Naive thymus-derived CD4-positive, alpha-beta T cell (primary cell): Measurements from ENCODE around the gene ARPP19. TPM values are rescaled to one million over a fixed set of nuclear protein-coding genes. Genes with fewer than 3 reads are reported as not detected.

Experiments
- ATAC-seq: fragments of 150-1000 bp; cut with Tn5 transposase; 2 replicates; pipeline ENCODE4 v1.10.0; 2021; ENCODE audit warnings: mild to moderate bottlenecking, moderate library complexity
- CTCF ChIA-PET: fragments of 350-600 bp; sonication (Branson Sonifier 250); formaldehyde crosslinking; loops from one replicate; lab custom pipeline; 2021; ENCODE audit warnings: antibody characterized with exemption; lab: Charles Lee
- POLR2A ChIA-PET: fragments of 350-600 bp; sonication (Branson Sonifier 250); formaldehyde crosslinking; loops from one replicate; lab custom pipeline; 2021; ENCODE audit warnings: antibody characterized with exemption, inconsistent platforms; lab: Charles Lee
- DNase-seq, 9 donors: peaks; one replicate each; pipeline versions ENCODE4 v3.0.0 to v3.0.0-alpha.2; 2020 to 2022; ENCODE audit warnings: mixed read lengths in 1 of 9
- H3K27ac ChIP-seq: one replicate; pipeline ENCODE4 v1.7.0; 2013; ENCODE audit warnings: mild to moderate bottlenecking, low read depth, low read length, moderate library complexity
- H3K27me3 ChIP-seq, 2 donors: one replicate each; pipeline ENCODE4 v1.7.0; 2013; ENCODE audit warnings: low read length in 2 of 2, mild to moderate bottlenecking in 2 of 2, moderate library complexity in 2 of 2; ENCODE audit not compliant: control insufficient read depth in 2 of 2, insufficient read depth in 2 of 2
- H3K36me3 ChIP-seq, 3 experiments: 1 replicate in 2 of 3; 2 replicates in 1 of 3; pipeline ENCODE4 v1.7.0; 2013; ENCODE audit warnings: low read length in 3 of 3, mild to moderate bottlenecking in 3 of 3, moderate library complexity in 1 of 3; ENCODE audit not compliant: insufficient read depth in 3 of 3, control insufficient read depth in 2 of 3
- H3K4me1 ChIP-seq, 2 donors: one replicate each; pipeline ENCODE4 v1.7.0; 2013; ENCODE audit warnings: low read length in 2 of 2, mild to moderate bottlenecking in 2 of 2, moderate library complexity in 1 of 2; ENCODE audit not compliant: control insufficient read depth in 2 of 2, insufficient read depth in 2 of 2
- H3K4me3 ChIP-seq: 2 replicates; pipeline ENCODE4 v1.7.0; 2013; ENCODE audit warnings: mild to moderate bottlenecking, low read length
- H3K9me3 ChIP-seq, 3 experiments: 1 replicate in 2 of 3; 2 replicates in 1 of 3; pipeline ENCODE4 v1.7.0; 2013; ENCODE audit warnings: low read length in 3 of 3; ENCODE audit not compliant: control insufficient read depth in 2 of 3
- H3K27ac Mint-ChIP-seq, 9 donors: one replicate each; pipeline ENCODE4 v1.8.0; 2020 to 2022; ENCODE audit warnings: mixed read lengths in 9 of 9, mild to moderate bottlenecking in 8 of 9, moderate library complexity in 5 of 9, inconsistent platforms in 2 of 9
- H3K27me3 Mint-ChIP-seq, 5 donors: one replicate each; pipeline ENCODE4 v1.8.0; 2021 to 2022; ENCODE audit warnings: mixed read lengths in 5 of 5, mild to moderate bottlenecking in 1 of 5
- H3K36me3 Mint-ChIP-seq, 5 donors: one replicate each; pipeline ENCODE4 v1.8.0; 2020 to 2022; ENCODE audit warnings: mixed read lengths in 5 of 5, mild to moderate bottlenecking in 3 of 5, inconsistent platforms in 1 of 5
- H3K4me1 Mint-ChIP-seq, 7 donors: one replicate each; pipeline ENCODE4 v1.8.0; 2020 to 2022; ENCODE audit warnings: mixed read lengths in 7 of 7, mild to moderate bottlenecking in 3 of 7, inconsistent platforms in 1 of 7
- H3K4me3 Mint-ChIP-seq, 10 donors: one replicate each; pipeline ENCODE4 v1.8.0; 2020 to 2022; ENCODE audit warnings: mild to moderate bottlenecking in 10 of 10, mixed read lengths in 10 of 10, moderate library complexity in 6 of 10, inconsistent platforms in 2 of 10
- H3K9me3 Mint-ChIP-seq, 11 donors: one replicate each; pipeline ENCODE4 v1.8.0; 2020 to 2022; ENCODE audit warnings: mixed read lengths in 11 of 11, mild to moderate bottlenecking in 4 of 11, inconsistent platforms in 1 of 11, moderate library complexity in 1 of 11
- intact Hi-C, 2 donors: fragments of 100-400 bp; cut with micrococcal nuclease; formaldehyde crosslinking; loops; one replicate each; pipeline ENCODE4 v1.15.1; 2023
- polyA plus RNA-seq, 2 donors: library from polyadenylated mRNA; unstranded; fragments of 300-500 nt; fragmentation: Illumina TruSeq; gene quantifications; one replicate each; pipeline ENCODE4 v1.2.3, GENCODE V29; 2021
- total RNA-seq, 6 experiments: library from RNA in 5 of 6; stranded (reverse) in 5 of 6; gene quantifications; 1 replicate in 5 of 6; 2 replicates in 1 of 6; pipeline ENCODE4 v1.2.3 and lab custom pipeline; 2021 to 2026

ARPP19 gene, protein sequence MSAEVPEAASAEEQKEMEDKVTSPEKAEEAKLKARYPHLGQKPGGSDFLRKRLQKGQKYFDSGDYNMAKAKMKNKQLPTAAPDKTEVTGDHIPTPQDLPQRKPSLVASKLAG
- total RNA-seq: 100 to 1,000 TPM in 4 of 5 experiments, 10 to 100 TPM in 1; 94.9 to 148 (median 122) TPM
- polyA plus RNA-seq: 10 to 100 TPM; 30.4 to 46.9 TPM
- total RNA-seq (lab: John Stamatoyannopoulos, UW): 108 reads per million, percentile 85 among the genes with 10 or more reads in this experiment

DNA sequence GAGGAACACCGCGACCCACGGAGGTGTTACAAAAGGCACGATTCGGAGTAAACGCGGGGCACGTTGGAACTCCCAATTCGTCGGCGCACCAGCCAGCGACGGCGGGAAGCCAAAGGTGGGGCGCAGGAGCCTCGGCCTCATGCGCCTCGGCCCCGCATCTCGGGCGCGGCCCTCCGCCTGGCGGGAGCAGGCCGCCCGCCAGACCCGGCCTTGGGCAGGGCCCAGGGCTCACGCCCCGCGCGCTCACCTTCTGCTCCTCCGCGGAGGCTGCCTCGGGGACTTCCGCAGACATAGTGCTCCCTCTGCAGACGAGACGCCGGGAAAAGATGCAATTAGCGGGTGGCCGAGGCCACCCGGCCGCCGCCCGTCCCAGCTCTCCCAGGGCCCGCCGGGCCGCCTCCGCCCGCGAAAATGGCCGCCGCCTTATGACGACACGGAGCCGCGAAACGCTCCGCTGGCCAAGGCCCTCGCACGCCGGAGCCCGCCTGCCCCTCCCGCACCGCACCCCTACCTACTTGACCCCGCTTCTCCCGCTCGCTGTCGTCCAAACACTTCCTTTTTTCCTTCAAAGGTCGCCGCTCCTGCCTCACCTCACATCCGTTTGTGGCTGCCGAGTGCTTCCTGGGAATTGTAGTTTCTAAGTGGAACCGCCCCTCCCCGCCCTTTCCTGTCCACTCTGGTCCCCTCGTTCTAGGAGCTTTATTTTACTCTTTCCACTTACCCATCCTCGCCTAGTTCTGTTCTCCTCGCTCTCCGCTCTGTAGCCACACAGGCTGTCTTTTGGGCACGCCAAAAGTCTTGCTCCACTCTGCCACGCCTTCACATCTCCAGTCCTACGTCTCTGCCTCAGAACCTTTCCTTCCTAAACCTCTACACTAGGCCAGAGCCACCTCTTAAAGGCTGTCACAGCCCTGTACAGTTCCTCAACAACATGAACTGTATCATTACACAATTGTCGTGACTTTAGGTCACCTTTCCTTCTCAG is at the start of gene ARPP19:
Gene ARPP19, minus strand, starts transcription at position 430 of the 985 bp plus-strand sequence. Its CDS starts 138 bp downstream, at position 292.
- H3K27me3 ChIP-seq: no peaks in the 10 kb centered on the region
- ChIA-PET CTCF (no interaction called here), POLR2A (interaction anchor here (0.6 to 1.3 kb wide), 2 partner anchors 14 to 23 kb away, joined by 3 read pairs; no protein-coding TSS in a partner anchor)
- Mint-ChIP-seq H3K27me3 (peaks cover 0 to 5% (median 0%) of the 10 kb centered on the region in 5 donors), H3K9me3 (peaks cover 0 to 4% (median 0%) of the 10 kb centered on the region in 11 donors), H3K27ac (peak within 1 kb of the TSS; percentile 95 to 100 (median 100)), H3K36me3 (peaks cover 0 to 19% (median 0%) of the 10 kb centered on the region in 5 donors), H3K4me1 (peaks cover 27 to 44% (median 40%) of the 10 kb centered on the region in 7 donors), H3K4me3 (peak within 1 kb of the TSS; percentile 89 to 100 (median 96))
- ATAC-seq (peak; percentile 83), DNase-seq (peak; percentile 58 to 81 (median 76))
- intact Hi-C loops: loop anchor here (1.0 to 10.0 kb wide), 15 partner anchors 11 to 394 kb away; partner anchors contain the start of genes ATOSA (in 2 of the 2) and MYO5A (in 1 of the 2)
- peaks cover 13 to 24% of the 10 kb centered on the region in 2 donors for H3K4me1 ChIP-seq
- H3K27ac ChIP-seq: peak within 1 kb of the TSS; percentile 98
- peak within 1 kb of the TSS; percentile 75 for H3K4me3 ChIP-seq
- no peaks in the 10 kb centered on the region for H3K36me3 ChIP-seq
- no peaks in the 10 kb centered on the region for H3K9me3 ChIP-seq

DNA sequence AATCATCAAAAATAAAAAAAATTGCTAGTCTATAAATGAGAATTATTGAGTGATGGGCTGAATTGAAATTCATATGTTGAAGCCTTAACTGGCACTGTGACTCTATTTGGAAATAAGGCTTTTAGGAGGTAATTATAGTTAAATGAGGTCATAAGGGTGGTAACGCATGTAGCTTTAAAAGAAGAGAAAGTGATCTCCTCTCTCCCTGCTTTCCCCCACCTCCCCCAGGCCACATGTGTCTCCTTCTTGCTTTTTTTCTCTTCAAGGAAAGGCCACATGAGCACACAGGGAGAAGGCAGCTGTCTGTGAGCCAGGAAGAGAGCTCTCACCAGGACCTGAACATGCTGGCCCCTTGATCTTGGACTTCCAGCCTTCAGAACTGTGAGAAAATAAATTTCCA is 48.2 kb upstream of the ARPP19 start:
- DNase-seq: no peak
- ChIA-PET CTCF (no interaction called here), POLR2A (interaction anchor here (0.6 kb wide), 1 partner anchor 46 kb away, joined by 3 read pairs; no protein-coding TSS in a partner anchor)
- Histone ChIP-seq H3K27me3 (no peaks in the 10 kb centered on the region), H3K4me1 (no peaks in the 10 kb centered on the region), H3K27ac (no peak overlapping the region), H3K4me3 (no peak overlapping the region), H3K36me3 (peaks cover 3 to 36% (median 8%) of the 10 kb centered on the region in 3 experiments), H3K9me3 (no peaks in the 10 kb centered on the region)
- no peak for ATAC-seq
- H3K4me3 Mint-ChIP-seq: no peak overlapping the region
- H3K9me3 Mint-ChIP-seq: no peaks in the 10 kb centered on the region
- H3K36me3 Mint-ChIP-seq: peaks cover 5 to 26% (median 9%) of the 10 kb centered on the region in 5 donors
- H3K4me1 Mint-ChIP-seq: peaks cover 0 to 13% (median 7%) of the 10 kb centered on the region in 7 donors
- no peak overlapping the region for H3K27ac Mint-ChIP-seq
- intact Hi-C loops: no loop called here
- H3K27me3 Mint-ChIP-seq: no peaks in the 10 kb centered on the region

DNA sequence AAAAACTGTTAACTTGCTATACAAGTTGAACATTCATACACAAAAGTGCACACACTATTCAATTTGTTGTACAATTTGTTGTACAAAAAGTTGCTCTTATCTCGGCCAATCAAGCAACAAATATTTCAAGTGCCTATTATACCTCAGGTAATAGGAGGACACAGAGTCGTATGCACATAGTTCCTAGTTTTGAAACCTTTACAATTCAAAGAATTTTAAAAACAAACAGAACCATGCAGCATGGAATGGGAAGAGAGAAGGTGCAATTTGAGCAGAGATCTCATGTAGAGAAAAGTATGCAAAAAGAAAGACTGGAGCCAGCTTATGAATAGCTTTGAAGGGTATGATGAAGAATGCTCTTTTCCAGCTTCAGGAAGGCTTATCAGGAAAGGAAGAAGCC is 46.5 kb upstream of the ARPP19 start:
- Histone ChIP-seq H3K9me3 (no peaks in the 10 kb centered on the region), H3K27ac (no peak overlapping the region), H3K36me3 (peaks cover 5 to 40% (median 12%) of the 10 kb centered on the region in 3 experiments), H3K4me3 (no peak overlapping the region), H3K27me3 (no peaks in the 10 kb centered on the region), H3K4me1 (no peaks in the 10 kb centered on the region)
- Mint-ChIP-seq H3K36me3 (peaks cover 4 to 31% (median 11%) of the 10 kb centered on the region in 5 donors), H3K27ac (no peak overlapping the region), H3K4me1 (peaks cover 0 to 11% (median 4%) of the 10 kb centered on the region in 7 donors), H3K4me3 (no peak overlapping the region), H3K27me3 (no peaks in the 10 kb centered on the region), H3K9me3 (no peaks in the 10 kb centered on the region)
- intact Hi-C loops: no loop called here
- no peak for DNase-seq
- ATAC-seq: no peak
- ChIA-PET CTCF (interaction anchor here (0.6 kb wide), 1 partner anchor 19 kb away, joined by 3 read pairs; no protein-coding TSS in a partner anchor), POLR2A (interaction anchor here (0.7 to 1.2 kb wide), 2 partner anchors 119 to 358 kb away, joined by 4 to 5 read pairs; no protein-coding TSS in a partner anchor)

DNA sequence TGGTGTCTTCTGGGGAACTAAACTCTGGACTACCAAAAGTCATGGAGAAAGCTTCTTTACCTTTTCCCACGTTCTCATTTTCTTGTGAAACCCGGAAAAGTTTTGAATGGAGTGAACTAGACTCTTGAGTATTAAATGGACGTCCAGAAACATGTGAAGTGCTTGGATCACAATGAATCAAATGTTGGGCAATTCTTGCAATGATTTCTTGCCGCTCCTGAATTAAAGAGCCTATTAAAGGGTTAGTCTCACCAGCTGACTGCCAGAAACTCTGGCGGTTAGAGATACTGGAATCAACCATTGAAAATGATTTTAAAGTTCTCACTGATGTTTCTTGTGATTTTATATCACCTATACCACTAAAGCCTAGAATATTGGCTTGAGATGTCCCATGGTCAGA is 40.8 kb upstream of the ARPP19 start:
- DNase-seq (no peak), ATAC-seq (no peak)
- Histone ChIP-seq H3K4me1 (no peaks in the 10 kb centered on the region), H3K9me3 (no peaks in the 10 kb centered on the region), H3K36me3 (peaks cover 0 to 36% (median 17%) of the 10 kb centered on the region in 3 experiments), H3K27ac (no peak overlapping the region), H3K4me3 (no peak overlapping the region), H3K27me3 (no peaks in the 10 kb centered on the region)
- ChIA-PET CTCF (no interaction called here), POLR2A (no interaction called here)
- Mint-ChIP-seq H3K4me1 (no peaks in the 10 kb centered on the region), H3K4me3 (no peak overlapping the region), H3K27me3 (no peaks in the 10 kb centered on the region), H3K27ac (no peak overlapping the region), H3K36me3 (peaks cover 0 to 34% (median 10%) of the 10 kb centered on the region in 5 donors), H3K9me3 (no peaks in the 10 kb centered on the region)
- intact Hi-C loops: loop anchor here (10.0 kb wide), 3 partner anchors 125 to 695 kb away; no protein-coding TSS in a partner anchor

DNA sequence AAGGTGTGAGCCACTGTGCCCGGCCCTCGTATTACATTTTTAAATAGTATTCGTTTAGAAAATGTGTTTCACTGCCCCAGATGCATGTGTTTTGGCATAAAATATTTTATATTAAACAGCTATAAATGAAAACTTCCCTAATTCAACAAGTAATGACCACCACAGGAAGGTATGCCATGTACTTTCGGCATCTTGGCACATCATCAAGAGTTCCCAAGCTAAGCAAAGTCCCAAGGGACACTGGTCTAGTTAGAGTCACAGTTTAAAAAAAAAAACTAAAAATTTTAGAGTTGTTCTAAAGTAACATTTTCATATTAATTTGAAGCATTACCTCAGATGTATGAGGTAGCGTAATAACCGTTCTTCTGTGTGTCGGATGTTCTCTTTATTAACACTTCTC is 15.6 kb upstream of the ARPP19 start:
- ChIA-PET POLR2A (no interaction called here), CTCF (no interaction called here)
- Histone ChIP-seq H3K9me3 (no peaks in the 10 kb centered on the region), H3K4me1 (no peaks in the 10 kb centered on the region), H3K36me3 (peaks cover 0 to 35% (median 0%) of the 10 kb centered on the region in 3 experiments), H3K4me3 (no peak overlapping the region), H3K27ac (no peak overlapping the region), H3K27me3 (no peaks in the 10 kb centered on the region)
- Mint-ChIP-seq H3K36me3 (peaks cover 0 to 29% (median 12%) of the 10 kb centered on the region in 5 donors), H3K27me3 (no peaks in the 10 kb centered on the region), H3K4me1 (peaks cover 0 to 1% (median 0%) of the 10 kb centered on the region in 7 donors), H3K4me3 (no peak overlapping the region), H3K9me3 (no peaks in the 10 kb centered on the region), H3K27ac (no peak overlapping the region)
- no peak for DNase-seq
- intact Hi-C loops: no loop called here
- no peak for ATAC-seq

DNA sequence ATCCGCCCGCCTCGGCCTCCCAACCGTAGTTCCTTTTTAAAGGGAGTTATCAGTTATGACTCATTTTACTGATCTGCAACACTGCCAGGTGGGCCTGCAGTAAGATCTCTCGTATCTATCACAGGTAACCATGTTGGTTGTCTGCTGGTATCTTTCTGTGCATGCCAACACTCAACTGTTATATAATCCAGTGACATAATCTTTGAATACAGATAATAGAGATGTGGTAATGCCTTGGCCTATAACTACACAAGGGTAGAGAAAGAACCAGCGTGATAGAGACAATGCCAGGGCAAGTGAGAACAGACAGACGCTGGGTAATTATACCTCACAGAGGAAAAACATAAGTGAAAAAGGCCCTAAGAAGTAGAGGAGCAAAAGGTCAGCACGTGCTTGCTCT is 11.0 kb upstream of the ARPP19 start:
- H3K4me1 ChIP-seq: no peaks in the 10 kb centered on the region
- H3K27ac ChIP-seq: no peak overlapping the region
- DNase-seq (no peak), ATAC-seq (no peak)
- Mint-ChIP-seq H3K36me3 (peaks cover 0 to 17% (median 8%) of the 10 kb centered on the region in 5 donors), H3K4me1 (no peaks in the 10 kb centered on the region), H3K27me3 (no peaks in the 10 kb centered on the region), H3K4me3 (no peak overlapping the region), H3K27ac (peak overlapping the region in 1 of 9 donors; percentile 64), H3K9me3 (no peaks in the 10 kb centered on the region)
- ChIA-PET POLR2A (no interaction called here), CTCF (no interaction called here)
- no peaks in the 10 kb centered on the region for H3K9me3 ChIP-seq
- intact Hi-C loops: no loop called here
- peaks cover 0 to 21% (median 0%) of the 10 kb centered on the region in 3 experiments for H3K36me3 ChIP-seq
- no peak overlapping the region for H3K4me3 ChIP-seq
- no peaks in the 10 kb centered on the region for H3K27me3 ChIP-seq
